NCI-H128 (cell line): Measurements from ENCODE around the gene CRB2.

Source experiments
- DNase-seq: peaks from one replicate; lab custom pipeline; 2025; ENCODE audit not compliant: unreplicated experiment; lab: John Stamatoyannopoulos, UW

Gene CRB2

DNA sequence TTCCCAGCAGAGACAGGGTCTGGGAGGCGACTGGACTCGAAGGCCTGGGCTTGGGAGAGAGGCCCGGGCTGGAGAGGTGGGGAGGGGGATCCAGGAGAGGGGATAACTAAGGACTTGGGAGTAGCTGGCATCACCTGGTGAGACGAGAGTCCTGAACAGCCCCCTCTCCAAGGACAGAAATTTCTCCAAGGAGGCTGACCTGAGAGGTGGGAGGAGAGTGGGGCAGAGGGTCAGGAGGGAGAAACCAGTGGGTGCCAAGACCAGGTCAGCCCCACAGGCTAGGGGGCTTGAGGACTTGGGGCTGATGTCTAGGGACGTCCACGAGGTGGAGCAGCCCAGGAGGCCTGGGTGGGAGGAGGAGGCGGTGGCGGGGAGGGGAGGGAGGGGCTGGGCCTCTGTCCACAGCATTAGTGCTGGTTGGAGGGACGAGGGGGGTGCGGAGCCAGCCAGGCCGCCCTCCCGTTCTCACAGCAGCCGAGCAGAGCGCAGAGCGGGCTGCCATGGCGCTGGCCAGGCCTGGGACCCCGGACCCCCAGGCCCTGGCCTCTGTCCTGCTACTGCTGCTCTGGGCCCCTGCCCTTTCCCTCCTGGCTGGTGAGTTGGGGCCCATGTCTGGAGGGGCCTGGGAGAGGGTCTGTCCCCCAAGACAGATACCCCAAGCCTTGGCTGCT is at the start of gene CRB2:
Gene CRB2 (plus strand): TSS at position 437 of the 671 bp plus-strand sequence. CDS start 64 bp downstream, at position 501.
- DNase-seq, result no peak

DNA sequence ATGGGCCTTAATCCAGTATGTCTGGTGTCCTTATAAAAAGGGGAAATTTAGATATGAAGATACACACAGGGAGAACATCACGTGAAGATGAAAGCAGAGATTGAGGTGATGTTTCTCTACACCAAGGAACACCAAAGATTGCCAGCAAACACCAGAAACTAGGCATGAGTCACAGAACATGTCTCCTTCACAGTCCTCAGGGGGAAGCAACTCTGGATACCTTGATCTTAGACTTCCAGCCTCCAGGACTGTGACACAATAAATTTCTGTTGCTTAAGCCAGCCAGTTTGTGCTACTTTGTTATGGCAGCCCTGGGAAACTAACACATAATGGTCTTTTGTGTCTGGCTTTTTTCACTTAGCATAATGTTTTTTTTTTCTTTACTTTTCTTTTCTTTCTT is 46.4 kb upstream of the CRB2 start:
- no peak for DNase-seq

DNA sequence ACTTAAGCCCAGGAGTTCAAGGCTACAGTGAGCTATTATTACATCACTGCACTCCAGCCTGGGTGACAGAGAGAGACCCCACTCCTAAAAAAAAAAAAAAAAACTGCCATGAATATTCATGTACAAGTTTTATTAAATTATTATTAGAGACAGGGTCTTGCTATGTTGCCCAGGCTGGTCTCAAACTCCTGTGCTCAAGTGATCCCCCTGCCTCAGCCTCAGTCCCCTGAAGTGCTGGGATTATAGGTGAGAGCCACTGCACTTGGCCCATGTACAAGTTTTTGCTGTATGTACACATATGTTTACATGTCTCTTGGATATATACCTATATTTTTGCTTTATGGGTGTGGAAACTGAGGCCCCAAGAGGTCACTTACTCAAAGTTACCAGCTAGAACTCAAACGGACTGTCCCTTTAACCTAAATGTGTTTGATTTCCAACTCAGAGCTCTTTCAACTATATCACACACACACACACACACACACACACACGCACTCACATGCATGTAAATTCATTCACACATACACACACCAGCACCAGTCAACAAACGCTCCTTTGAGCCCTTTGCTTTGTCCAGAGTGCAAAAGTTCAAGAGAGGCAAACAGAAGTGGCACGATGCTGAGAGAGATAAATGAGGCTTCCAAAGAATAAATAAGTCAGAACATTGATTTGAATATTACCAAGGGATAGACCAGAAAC is 45.3 kb upstream of the CRB2 start:
- DNase-seq, result no peak

DNA sequence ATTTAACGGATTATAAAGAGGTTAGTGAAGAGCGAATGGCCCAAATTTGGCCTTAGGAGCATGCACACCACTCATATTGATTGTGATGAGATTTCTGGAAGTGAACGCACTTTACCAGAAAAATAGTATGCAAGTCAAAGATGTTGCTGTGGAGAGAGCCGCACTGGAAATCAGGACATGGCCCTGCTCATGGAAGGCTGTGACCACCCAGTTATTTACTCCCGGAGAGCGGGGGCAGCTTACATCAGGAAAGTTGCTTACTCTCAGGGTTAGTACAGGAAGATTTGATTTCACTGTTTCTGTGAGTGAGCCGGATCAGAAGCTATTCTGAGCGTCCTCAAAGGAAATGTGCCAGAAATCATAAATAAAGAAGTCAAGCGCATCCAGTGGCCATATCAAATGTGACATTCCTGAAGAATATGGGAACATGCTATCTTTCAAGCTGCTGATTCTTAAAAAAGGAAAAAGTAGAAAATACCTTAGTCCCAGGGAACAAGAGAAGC is 44.7 kb upstream of the CRB2 start:
- no peak for DNase-seq

DNA sequence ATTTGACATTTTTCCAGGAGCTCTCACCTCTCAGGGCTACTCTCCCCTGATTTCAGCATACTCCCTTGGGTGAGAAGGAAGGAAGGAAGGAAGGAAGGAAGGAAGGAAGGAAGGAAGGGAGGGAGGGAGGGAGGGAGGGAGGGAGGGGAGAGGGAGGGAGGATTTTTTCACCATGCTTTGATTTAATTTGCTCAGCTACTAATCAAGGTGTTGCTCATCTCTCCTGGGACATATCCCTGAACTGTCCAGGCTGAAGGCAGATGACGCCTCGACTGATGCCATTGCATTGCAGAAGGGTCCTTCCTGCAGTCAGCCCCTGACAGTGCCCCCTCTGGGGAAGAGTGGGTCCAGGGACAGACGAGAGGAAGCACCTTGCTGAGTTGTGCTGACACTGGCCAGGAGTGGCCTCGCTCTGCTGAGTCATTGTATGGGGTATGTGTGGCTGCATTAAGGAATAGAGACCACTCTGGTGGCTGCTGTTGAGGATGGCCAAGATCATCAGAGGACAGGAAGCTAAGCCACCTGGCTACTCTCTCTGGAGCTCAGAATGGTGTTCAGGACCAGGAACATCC is 43.6 kb upstream of the CRB2 start:
- DNase-seq, result no peak

DNA sequence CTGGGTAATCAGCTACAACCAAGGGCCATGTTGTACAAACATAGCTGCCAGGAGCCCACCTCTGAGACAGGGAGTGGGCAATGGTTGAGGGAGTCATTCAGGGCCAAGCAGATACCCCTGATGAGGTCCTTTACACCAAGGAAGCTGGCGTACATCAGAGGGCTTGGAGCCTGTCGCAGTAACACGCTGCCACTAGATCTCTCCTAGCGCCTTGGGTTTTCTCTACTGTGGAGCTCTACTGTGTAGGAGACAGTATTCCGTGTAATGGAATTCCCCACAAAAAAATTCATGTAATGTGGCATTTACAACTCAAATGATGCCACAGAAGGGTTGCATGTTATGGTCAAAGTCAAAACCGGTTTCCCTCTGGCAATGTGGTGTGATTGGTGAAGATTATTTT is 41.4 kb upstream of the CRB2 start:
- no peak for DNase-seq

DNA sequence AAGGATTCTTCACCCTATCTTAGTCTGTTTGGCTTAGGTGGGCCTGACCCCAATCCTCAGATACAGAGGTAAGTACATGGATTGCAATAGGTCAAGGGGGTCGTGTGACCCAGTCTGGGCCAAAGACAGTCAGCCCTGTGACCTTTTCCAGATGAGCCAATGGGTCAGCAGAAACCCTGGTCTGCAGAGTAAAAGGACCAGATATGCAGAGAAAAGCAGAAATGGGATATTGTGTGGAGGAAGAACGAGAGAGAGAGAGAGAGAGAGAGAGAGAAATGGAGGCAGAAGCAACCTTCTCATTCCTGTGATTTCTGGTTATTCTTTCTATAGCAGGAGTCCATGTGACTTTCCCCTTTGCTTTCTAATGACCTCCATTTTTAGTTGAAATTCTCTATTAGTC is 40.4 kb upstream of the CRB2 start:
- no peak for DNase-seq

DNA sequence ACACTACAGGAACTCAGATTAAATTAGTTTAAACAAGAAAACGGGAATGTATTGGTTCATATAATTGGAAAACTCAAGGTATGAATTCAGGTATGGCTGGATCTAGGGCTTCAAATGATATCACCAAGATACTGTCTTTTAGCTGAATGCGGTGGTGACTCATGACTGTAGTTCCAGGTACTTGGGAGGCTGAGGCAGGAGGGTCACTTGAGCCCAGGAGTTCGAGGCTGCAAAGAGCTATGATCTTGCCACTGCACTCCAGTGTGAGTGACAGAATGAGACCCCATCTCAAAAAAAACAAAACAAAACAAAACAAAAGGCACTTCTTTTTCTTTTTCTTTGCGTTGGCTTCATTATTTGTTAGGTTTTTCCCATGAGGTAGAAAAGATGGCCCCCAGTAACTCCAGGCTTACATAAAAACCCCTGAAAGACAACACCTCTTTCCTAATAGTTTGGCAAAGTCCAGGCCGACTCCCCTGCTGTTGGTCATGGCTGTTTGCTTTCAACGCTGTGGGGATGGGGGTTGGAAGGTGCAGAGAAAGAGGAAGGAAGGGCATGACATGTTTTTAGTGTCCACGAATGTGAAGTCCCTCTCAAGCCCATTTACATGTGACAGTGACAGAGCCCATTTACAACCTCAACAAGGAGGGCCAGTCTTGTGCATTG is 39.8 kb upstream of the CRB2 start:
- DNase-seq, result no peak

DNA sequence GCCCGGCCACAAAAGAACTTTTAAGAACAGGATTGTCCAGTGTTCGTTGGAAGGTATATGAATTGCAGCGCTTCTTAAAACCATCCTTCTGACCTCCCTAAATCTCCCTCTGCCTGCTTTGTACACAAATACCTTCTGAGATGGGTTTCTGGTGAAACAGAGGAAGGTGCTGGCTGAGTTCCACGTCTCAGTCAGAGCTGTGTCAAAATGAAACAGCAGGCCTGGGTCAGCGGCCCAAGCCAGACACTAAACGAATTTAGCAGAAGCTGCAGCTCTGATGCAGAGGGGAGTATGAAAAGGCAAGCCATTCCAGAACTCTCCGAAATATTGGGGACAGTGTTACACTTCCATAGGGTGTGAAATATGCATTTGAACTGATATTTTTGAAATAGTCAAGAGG is 37.8 kb upstream of the CRB2 start:
- no peak for DNase-seq

DNA sequence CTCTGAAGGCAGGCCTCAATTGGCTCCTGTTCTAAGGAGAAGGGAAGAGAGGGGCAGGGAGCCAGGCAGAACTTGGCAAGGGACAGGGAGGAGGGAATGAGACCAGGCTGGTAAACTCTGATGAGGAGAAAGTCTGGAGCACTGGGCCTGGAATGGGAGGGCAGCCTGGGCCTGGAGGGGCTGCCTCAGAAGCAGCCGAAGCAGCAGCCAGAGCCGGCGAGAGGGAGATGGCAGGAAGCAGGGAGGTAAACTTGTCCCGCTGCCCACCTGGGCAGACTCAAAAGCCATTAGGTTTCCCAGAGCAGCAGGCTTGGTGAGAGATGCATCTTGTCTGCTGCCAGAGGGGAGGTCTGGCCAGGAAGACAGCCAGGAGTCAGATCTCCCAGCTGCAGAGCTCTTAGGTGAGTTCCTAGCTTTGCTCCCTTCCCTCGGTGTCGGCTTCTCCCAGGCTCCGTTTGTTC is 37.0 kb upstream of the CRB2 start:
- no peak for DNase-seq

DNA sequence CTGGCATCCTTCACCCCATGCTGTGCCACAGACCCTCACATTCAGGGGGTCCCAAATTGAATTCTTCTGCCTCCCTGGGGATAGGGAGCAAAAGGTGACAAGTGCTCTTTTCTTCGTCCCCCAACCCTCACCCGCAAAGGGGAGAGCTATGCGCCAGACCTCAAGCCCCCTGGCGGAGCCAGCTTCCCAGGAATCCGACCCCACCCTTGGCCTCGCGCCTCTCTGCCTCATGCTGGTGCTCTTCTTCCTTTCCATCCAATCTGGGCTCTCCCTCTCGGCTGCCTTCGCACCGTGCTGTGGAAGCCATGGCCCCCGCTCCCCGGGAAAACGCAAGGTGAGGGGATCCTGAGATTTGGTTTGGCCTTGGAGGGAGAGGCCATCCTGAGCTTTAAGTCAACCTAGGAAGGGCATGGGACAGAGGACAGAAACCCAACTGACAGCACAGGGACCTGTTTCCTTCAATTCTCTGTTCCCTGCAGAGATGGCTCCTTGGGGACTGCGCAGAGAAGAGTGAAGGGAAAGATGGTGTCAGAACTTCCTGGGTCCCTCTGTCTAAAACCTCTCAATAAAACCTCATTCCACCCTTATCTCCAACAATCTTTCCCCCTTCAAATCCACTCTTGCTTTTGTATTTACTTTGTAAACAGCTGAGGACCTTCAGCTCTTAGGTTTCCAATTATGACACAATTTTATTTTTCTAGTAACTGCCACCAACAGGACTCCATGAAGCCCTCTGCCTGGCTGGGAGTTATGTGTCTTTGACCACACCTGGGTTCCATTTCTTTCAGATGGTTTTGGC is 36.3 kb upstream of the CRB2 start:
- DNase-seq, result no peak

DNA sequence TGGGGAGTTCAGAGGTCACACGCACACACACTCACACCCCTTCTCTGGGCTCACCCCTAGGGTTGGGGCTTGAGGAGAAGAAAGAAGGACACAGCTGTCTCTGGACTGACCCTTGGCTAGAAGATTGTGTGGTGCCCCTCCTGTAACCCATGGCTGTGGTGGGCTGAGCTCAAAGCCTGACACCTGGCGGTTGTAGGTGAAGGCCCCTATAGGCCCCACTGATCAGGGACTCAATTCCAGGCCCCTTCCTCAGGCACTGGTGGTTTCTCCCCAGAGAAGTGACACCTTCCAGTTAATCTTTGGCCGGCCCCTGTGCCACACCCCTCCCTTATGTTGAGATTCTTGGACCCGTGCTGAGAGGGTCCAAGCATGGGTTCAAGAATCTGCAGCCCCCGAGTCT is 35.2 kb upstream of the CRB2 start:
- no peak for DNase-seq

DNA sequence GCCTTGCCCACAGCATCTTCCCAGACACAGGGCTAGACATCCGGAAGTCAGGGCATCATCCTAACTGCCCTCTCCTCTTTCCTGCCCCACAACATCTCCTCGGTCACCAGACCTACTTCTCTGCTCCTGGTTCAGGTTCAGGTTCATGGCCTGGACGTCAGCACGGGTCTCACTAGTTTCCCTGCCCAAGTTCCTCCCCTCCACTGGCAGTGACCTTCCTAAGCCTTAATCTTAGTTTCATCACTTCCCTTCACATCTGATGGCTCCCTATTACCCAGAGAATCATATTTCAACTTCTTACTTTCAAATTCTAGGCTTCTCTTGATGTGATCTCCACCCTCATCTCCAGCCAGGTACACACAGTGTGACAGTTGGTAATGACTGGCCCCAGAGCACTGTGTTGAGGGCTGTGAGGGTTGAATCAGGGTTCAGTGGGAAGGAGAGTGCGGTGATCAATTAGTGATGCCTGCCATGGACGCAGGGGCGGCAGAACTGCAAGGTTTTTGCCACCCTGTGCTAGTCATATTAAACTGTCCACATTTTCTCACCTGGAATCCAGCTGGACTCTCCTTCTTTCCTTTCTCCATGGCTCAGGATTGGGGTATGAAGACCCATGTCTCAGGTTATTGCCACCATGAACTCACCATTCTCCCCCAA is 34.3 kb upstream of the CRB2 start:
- DNase-seq, result no peak

DNA sequence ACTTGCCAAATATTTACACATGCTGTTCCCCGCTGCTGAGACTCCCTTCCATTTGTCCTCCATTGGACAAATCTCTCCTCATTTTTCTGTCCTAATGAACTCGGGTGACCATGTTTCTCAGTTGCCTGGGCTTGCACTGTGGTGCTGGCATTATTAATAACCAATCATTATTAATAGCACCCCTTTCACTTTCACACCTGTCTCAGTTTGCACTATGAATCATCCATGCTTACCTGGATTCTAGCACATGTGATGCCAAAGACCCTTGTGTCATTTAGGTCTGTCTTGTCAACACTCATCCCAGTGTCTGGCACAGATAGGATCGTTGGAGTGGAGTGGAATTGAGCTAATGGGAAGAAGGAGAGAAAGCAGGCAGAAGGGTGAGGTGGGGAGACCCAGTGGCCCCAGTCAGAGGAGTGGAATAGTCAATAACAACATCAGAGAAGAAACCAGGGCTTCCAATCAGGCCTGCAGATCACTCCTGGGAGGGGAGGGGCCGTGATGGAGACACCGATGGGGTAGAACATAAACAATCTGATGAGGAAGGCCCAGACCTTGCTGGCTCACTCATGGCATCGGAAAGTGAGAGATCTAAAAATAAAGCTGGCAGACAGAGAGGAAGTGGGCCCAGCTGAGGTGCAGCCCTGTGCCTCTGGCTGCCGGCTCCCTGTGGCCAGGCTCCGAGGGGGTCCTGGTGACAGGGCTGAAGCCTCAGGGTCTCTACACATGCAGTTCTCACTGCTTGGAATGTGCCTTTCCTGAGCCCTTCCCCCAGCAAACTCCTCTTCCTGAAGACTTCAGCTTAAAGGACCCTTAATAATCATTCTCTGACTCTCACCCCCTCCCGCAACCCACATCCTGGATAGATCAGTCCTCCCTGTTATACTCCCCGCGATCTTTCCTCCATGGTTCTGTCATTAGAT is 33.5 kb upstream of the CRB2 start:
- no peak for DNase-seq

DNA sequence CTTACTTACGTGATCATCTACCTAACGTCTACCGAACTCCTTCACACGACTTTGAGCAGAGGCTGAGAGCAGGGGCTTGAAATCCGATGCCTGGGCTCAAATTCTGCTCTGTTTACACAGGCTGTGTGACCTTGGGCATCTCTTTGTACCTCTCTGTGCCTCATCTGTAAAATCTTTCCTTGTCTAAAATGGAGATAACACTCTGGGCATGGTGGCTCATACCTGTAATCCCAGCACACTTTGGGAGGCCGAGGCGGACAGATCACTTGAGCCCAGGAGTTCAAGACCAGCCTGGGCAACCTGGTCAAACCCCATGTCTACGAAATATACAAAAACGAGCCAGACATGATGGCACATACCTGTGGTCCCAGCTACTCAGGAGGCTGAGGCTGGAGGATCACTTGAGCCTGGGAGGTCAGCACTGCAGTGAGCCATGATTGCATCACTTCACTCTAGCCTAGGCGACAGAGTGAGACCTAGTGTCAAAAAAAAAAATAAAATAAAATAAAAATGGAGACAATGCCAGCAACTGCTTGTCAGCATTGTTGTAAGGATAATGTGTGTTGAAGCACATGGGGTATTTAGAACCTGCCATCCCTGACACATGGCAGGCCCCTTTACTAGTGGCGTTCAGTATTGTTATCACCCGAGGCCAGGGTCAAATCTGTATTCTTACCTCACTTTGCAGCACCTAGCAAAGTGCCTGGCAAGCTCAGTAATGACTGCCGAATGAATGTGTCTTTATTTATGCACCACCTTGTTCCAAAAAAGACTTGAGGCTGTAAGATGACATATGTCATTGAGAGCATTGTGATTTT is 32.6 kb upstream of the CRB2 start:
- no peak for DNase-seq

DNA sequence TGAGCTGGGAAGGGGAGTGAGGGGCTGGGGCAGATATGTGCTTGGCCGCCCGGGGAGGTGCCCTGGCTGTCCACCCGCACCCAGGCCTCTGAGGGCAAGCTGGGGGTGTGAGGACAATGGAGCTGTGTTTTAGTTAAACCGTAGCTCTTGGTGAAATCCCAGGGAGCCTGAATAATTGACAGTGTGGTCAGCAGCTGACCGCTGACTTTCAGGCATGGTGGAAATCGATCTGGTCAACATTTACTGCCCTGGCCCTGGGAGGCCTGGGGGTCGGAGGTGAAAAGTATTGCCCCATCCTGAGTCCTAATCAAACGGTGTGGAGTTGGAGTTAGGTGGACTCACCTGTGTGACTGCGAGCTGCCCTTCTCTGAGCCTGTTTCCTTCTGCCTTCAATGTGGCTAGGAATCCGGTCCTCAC is 31.2 kb upstream of the CRB2 start:
- DNase-seq, result no peak

DNA sequence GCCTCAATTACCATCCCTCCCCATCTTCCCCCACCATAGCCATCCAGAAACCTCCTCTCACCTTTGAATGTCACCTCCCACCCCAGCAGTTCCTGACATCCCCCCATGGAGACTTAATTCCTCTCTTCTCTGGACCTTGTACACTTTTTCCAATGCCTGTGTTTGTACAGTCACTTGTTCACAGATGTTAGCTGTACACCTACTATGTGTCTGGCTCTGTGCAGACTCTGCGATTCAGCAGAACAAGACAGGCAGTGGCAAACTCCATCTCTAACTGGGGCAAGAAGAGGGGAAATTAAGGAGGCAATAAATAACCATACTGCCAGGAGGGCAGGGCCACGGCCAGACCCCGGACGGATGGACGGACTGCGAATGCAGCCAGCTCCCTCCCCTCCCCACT is 29.8 kb upstream of the CRB2 start:
- no peak for DNase-seq

DNA sequence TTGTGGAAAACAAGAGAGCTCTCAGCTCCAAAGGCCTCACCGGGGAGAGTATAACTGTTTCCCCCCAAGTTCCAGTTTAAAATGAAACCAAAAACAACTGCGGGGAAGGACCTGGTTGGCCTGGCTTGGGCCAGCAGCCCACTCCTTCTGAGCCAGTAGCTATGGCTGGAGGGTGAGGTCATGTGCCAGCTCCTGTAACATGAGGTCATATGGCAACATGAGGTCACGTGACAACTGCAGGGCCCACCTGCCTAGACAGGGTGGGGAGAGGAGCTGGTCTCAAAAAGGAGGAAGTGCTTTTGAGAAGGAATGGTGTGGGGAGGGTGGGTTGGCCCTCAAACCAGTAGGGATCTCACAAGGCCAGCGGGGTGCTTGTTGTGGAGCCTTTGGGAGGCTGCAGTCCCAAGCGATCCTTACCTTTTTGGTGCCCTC is 29.3 kb upstream of the CRB2 start:
- no peak for DNase-seq
